ENCODE measurements around the gene ANKRD17.
"Not testable (repeated sequence)": the region's sequence is repeated elsewhere in the genome, so short reads cannot be mapped to it uniquely, and the experiment has no call there.

Gene ANKRD17

GRCh38 chr4:73248416-73248815 is 10.2 kb downstream of the ANKRD17 start:
- DNase-seq (ENCODE audit: low read depth in 2 of 2) = no peak

- DNase-seq (ENCODE audit: low read depth in 2 of 2) = no peak
These were observed 11.5 kb downstream of the ANKRD17 start for GRCh38 chr4:73247100-73247499.

DNA sequence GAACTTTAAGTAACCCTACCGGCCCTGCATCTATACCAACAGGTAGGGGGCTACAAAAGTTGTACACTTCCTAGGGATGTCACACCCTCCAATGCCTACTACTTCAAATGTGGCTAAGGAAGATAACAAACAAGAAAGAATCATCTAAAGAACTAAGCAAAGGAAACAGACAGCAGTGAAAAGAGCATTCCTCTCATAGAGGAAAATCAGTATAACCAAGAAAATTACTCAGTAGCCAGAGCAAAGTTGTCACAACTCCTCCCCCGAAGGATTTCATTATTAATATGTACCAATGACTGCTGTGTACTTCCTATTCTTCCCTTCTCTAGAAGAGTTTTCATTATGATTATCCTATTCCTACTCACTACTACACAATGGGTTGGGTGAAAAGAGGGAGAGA is 12.6 kb downstream of the ANKRD17 start:
- no peak for DNase-seq (ENCODE audit: low read depth in 2 of 2)

- no peak for DNase-seq (ENCODE audit: low read depth in 2 of 2)
These were observed 13.5 kb downstream of the ANKRD17 start for GRCh38 chr4:73244945-73245601.

DNA sequence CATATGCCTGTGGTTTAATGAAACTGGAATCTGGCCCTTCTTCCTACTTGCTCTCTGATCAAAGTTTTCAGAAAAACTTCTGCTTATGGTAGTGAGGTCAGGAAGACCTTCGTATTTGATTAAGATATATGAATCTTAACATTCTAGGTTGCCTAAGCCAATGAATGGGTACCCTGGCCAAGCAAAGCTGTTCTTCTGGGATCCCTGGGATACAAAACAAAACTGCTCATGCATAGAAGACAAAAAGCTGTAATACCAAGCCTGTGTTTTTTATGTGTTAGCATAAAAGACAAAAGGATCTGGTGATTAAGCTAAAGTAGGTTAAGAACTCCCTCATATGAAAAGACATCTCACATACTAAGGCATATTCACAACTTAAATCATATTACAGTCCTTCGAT is 21.6 kb downstream of the ANKRD17 start:
- no peak for DNase-seq (ENCODE audit: low read depth in 2 of 2)

DNA sequence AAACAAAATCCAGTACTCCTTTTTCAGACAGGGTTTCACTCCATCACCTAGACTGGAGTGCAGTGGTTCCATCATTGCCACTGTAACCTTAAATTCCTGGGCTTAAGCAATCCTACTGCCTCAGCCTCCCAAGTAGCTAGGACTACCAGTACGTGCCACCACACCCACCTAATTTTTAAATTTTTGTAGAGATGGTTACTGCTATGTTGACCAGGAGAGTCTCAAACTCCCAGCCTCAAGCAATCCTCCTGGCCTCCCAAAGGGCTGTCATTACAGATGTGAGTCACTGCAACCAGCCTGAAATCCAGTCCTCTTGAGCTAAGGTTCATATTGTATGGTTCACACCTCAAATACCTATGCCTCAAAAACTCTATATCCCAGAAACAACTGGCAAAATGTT is 22.4 kb downstream of the ANKRD17 start:
- no peak for DNase-seq (ENCODE audit: low read depth in 2 of 2)

- no peak for DNase-seq (ENCODE audit: low read depth in 2 of 2)
These were observed 23.9 kb downstream of the ANKRD17 start for GRCh38 chr4:73234712-73235111.

DNA sequence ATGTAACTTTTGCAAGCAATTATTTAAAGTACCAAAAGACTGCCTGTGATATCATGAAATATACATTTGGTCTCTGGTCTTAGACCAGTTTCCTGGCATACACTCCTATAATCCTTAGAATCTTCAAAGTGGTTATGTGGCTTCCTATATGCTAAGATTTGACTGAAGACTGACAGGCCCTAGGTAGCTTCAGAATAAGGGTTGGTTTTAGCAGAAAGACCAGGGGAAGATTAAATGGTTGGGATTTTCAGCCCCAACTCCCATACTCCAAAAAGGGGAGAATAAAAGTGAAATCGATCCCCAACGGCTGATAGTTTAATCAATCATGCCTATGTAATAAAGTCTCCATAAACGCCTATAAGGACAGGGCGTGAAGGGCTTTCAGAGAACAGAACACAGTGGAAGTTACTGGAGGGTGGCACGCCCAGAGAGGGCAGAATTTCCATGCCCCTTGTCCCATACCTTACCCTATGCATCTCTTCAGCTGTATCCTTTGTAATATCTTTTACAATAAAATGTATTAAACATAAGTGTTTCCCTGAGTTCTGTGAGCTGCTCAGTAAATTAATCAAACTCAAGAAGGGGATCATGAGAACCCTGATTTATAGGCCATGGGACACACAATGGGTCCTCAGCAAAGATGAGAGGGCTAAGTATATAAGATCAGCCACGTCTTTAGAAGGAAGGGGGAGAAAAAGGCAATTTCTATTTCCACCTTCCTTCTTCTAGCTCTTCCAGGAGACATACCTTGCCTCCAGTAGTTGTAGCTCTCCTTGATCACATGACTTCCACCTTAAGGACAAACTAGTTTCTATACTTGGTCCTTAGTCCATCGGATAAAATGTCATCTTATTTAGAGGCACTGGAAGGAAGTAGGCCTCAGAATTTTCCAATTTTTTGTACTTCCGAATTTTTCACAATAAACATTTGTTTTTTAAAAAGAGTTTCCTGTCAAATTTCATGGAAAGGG is 26.8 kb downstream of the ANKRD17 start:
- no peak for DNase-seq (ENCODE audit: low read depth in 2 of 2)

GRCh38 chr4:73230865-73231517 is 27.6 kb downstream of the ANKRD17 start:
- DNase-seq (ENCODE audit: low read depth in 2 of 2) = no peak

GRCh38 chr4:73228800-73229199 is 29.8 kb downstream of the ANKRD17 start:
- not testable (repeated sequence) for DNase-seq (ENCODE audit: low read depth in 2 of 2)

DNA sequence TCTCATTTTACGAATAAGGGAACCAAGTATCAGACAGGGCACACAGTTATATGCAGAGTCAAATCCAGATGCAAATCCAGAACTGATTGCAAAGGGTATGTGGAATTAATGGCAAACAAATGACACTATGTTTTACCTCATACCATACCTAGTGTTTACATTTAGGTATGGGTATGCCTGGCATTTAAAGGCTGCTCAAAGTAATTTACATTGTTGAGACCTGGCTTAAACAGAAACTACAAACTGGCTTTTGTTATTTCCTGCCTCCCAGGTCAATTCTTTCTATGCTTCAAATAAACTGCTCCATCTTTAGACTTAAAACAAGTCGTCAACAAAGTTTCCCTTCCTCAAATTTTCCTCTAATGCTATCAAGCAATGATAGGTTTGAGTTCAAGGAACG is 33.7 kb downstream of the ANKRD17 start:
- DNase-seq (ENCODE audit: low read depth in 2 of 2) = no peak

- DNase-seq (ENCODE audit: low read depth in 2 of 2) = no peak
These were observed 35.3 kb downstream of the ANKRD17 start for GRCh38 chr4:73223258-73223650.

DNA sequence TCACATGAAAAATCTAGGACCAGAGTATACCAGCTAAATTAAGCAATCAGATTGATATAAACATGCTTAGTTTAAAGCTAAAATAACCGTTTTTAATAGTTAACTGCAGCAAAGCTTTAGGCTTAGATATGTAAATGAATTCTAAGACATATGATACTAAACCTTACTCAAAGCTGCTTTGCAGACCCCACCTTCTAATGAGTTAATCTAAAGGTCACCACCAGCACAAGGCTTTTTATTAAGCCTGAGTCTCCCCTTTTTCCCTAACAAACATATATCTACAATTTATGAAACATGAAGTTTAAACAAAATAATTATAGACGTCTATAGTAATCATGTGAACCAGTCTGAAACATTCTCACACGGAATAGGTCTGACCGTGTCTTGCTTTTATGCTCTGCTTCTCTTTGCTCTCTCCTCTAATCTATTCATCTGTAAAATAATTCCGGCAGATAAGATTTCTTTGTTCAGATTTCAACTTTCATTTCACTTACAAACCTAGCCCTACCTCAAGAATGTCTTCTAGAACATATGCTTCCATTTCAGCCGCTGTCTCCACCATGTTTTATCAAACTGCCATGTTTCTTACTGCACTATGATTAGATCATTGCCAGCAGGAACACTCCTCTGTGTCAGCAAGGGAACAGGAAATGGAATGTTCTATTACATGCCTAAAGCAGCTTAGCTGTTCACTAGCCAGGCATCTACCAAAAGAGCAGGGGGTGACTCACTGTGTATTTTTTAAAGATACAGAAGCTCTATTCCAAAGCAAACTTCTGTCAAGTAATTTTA is 35.9 kb downstream of the ANKRD17 start:
- DNase-seq (ENCODE audit: low read depth in 2 of 2) = peak; percentile 15 to 40

GRCh38 chr4:73221734-73222133 is 36.9 kb downstream of the ANKRD17 start:
- DNase-seq (ENCODE audit: low read depth in 2 of 2) = no peak

GRCh38 chr4:73220815-73221214 is 37.8 kb downstream of the ANKRD17 start:
- no peak for DNase-seq (ENCODE audit: low read depth in 2 of 2)

- no peak for DNase-seq (ENCODE audit: low read depth in 2 of 2)
These were observed 44.5 kb downstream of the ANKRD17 start for GRCh38 chr4:73213916-73214653.

DNA sequence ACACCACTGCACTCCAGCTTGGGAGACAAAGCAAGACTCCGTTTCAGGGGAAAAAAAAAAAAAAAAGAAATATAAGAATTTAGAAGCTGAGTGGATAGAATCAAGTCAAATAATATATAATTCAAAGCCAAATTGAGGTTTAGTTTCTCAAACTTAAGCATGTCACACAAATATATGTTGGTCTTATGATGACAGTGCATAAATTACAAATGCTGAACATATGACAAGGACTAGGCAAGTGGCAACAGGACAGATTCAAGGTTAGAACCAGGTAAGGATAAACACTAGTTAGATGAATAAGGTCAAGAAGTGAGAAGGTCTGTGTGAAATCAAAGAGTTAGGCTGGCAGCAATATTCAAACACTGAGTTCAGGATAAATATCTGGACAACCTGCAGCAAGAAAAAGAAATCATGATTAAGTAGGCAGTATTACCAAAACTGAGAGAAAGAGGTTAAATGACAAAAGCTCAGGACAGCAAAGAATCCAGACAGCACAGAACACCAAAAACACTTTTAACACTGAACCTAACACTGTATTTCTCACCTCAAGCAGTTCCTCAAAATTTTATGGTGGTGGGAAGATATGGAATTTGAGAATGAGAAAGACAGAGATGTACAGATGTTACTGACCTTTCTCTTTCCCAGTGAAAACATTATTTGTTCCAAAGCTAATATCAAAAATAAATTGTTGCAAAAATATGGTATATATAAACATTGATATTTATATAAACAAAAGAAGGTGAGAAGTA is 45.4 kb downstream of the ANKRD17 start:
- DNase-seq (ENCODE audit: low read depth in 2 of 2) = no peak

- no peak for DNase-seq (ENCODE audit: low read depth in 2 of 2)
These were observed 46.6 kb downstream of the ANKRD17 start for GRCh38 chr4:73211968-73212367.

DNA sequence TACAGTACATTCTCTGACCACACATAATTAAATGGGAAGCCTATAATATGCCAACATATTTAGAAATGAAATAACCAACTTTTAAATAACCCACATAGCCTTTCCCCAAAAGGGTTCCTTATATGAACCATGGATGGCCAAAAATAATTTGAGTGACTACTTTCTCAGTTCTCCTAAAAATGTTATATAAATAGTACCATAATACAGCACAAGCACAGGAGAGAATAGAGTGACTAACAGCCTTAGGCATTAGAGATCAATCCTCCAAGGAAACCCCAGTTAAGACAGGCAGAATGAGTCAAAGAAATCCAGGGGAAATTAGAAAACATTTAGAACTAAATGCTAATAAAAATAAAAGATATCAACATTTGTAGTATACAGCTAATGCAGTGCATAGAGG is 50.2 kb downstream of the ANKRD17 start:
- no peak for DNase-seq (ENCODE audit: low read depth in 2 of 2)

- no peak for DNase-seq (ENCODE audit: low read depth in 2 of 2)
These were observed 52.4 kb downstream of the ANKRD17 start for GRCh38 chr4:73206236-73206635.
